ENCODE results near the gene DCLK1.

Gene DCLK1

DNA sequence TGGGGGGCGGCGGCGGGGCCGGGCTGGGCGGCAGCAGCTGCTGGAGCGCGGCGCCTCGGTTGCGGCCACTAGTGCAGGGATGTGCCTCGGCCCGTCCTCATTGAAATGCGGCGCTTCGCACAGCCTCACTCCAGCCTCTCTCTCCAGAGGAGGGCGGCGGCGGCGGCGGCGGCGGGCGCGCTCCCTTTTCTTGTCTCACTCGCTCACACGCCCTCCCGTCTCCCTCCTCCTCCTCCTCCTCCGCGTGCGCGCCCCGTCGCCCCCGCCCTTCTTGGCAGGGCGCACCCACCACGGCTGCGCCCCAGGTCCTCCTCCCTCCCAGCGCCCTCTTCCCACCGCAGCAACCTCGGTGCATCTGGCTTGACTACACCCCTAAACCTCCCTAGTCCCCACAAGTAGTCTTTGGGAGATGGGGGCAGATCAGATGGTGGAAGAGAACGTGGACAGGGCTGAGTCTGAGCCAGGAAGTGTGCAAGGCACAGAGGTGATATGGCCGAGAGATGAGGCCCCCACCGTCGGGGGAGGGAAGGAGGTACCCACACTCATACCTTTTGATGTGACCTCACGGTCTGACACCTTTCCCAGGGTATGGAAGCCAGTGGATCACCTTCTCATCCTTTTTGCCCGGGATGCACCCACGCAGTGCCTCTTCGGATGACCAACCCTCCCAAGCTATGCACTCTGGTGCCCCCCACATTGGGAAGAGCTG, at the start of gene DCLK1:
TSS of gene DCLK1 (minus strand) at position 161 of the 709 bp plus-strand sequence.
- no peak within 1 kb of the TSS for H2AFZ ChIP-seq (ENCODE audit: low read length)
- no peak within 1 kb of the TSS for H3K4me3 ChIP-seq (ENCODE audit: low read length, poor library complexity, severe bottlenecking)
- H3K4me2 ChIP-seq (ENCODE audit: low read depth, low read length, poor library complexity, severe bottlenecking), result no peak within 1 kb of the TSS
- H3F3A ChIP-seq (ENCODE audit: low read depth), result no peaks in the 10 kb centered on the region
- no peaks in the 10 kb centered on the region for H3K4me1 ChIP-seq (ENCODE audit: insufficient read depth, low read length, poor library complexity, severe bottlenecking)
- H3K9ac ChIP-seq (ENCODE audit: low read depth, low read length, poor library complexity, severe bottlenecking), result no peak within 1 kb of the TSS
- no peaks in the 10 kb centered on the region for H3K79me2 ChIP-seq (ENCODE audit: insufficient read depth, low read length)
- H3K27me3 ChIP-seq (ENCODE audit: insufficient read depth, low read length, poor library complexity, severe bottlenecking), result no peaks in the 10 kb centered on the region
- no peak for TF ChIP-seq EZH2phosphoT487 (IDR thresholded peaks at IDR 0.05; ENCODE audit: borderline replicate concordance)
- TF ChIP-seq, protein P1, sequence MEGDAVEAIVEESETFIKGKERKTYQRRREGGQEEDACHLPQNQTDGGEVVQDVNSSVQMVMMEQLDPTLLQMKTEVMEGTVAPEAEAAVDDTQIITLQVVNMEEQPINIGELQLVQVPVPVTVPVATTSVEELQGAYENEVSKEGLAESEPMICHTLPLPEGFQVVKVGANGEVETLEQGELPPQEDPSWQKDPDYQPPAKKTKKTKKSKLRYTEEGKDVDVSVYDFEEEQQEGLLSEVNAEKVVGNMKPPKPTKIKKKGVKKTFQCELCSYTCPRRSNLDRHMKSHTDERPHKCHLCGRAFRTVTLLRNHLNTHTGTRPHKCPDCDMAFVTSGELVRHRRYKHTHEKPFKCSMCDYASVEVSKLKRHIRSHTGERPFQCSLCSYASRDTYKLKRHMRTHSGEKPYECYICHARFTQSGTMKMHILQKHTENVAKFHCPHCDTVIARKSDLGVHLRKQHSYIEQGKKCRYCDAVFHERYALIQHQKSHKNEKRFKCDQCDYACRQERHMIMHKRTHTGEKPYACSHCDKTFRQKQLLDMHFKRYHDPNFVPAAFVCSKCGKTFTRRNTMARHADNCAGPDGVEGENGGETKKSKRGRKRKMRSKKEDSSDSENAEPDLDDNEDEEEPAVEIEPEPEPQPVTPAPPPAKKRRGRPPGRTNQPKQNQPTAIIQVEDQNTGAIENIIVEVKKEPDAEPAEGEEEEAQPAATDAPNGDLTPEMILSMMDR (conservative IDR thresholded peaks at IDR 0.05; ENCODE audit: low read length), result no peak
- H3K9me2 ChIP-seq (replicated peaks; ENCODE audit: low read depth, low read length), result no peaks in the 10 kb centered on the region
- H3K9me3 ChIP-seq (ENCODE audit: insufficient read depth, low read depth, low read length), result no peaks in the 10 kb centered on the region
- no peaks in the 10 kb centered on the region for H4K20me1 ChIP-seq (ENCODE audit: insufficient read depth, low read length, poor library complexity, severe bottlenecking)
- H3K36me3 ChIP-seq (ENCODE audit: insufficient read depth, low read length), result no peaks in the 10 kb centered on the region

DNA sequence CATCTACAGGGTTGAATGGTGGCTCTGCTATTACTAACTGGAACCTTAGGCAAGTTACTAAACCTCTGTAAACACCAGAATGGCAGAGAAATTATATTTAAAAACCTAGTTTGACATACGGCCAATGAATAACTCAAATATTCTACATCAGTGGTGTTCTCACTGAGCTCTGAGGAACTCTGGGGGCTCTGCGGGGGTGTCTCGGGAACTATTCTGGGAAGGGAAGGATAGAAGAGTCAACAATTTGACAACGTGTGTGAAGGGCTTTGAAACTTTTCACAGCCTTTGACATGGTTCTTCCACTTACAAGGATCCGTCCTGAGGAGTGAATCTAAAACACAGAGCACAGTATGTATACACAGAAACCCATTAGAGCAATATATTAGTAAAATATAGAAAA, 44.4 kb upstream of the DCLK1 start:
- Histone ChIP-seq H3F3A (ENCODE audit: low read depth) (no peaks in the 10 kb centered on the region), H3K4me3 (ENCODE audit: low read length, poor library complexity, severe bottlenecking) (no peak overlapping the region), H3K9ac (ENCODE audit: low read depth, low read length, poor library complexity, severe bottlenecking) (no peak overlapping the region), H3K9me3 (ENCODE audit: insufficient read depth, low read depth, low read length) (no peaks in the 10 kb centered on the region), H4K20me1 (ENCODE audit: insufficient read depth, low read length, poor library complexity, severe bottlenecking) (no peaks in the 10 kb centered on the region), H3K27me3 (ENCODE audit: insufficient read depth, low read length, poor library complexity, severe bottlenecking) (no peaks in the 10 kb centered on the region), H3K79me2 (ENCODE audit: insufficient read depth, low read length) (no peaks in the 10 kb centered on the region), H3K4me1 (ENCODE audit: insufficient read depth, low read length, poor library complexity, severe bottlenecking) (no peaks in the 10 kb centered on the region), H3K36me3 (ENCODE audit: insufficient read depth, low read length) (no peaks in the 10 kb centered on the region), H3K9me2 (replicated peaks; ENCODE audit: low read depth, low read length) (no peaks in the 10 kb centered on the region), H3K4me2 (ENCODE audit: low read depth, low read length, poor library complexity, severe bottlenecking) (no peak overlapping the region), H2AFZ (ENCODE audit: low read length) (no peak overlapping the region)
- TF ChIP-seq EZH2phosphoT487 (IDR thresholded peaks at IDR 0.05; ENCODE audit: borderline replicate concordance), result no peak
- TF ChIP-seq, protein P1 (conservative IDR thresholded peaks at IDR 0.05; ENCODE audit: low read length), result no peak

DNA sequence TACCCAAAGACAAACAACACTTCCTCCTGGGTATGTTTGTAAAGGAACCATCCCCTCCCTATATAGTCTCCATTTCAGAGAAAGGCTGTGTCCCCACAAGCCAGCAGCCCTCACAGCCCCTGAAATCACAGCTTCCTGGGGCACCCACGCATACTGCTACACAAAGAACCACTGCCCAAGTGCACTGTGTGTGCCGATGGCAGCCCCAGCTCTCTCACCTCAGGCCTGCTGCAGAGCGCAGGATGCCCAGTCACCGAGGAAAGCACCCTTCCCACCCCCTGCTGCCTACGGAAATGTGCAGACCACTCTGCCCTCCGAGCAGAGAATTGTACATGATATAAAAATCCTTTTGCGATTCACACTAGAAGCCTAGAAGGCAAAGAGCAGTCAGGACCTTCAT, 43.7 kb upstream of the DCLK1 start:
- Histone ChIP-seq H3K9ac (ENCODE audit: low read depth, low read length, poor library complexity, severe bottlenecking) (no peak overlapping the region), H2AFZ (ENCODE audit: low read length) (no peak overlapping the region), H3K9me3 (ENCODE audit: insufficient read depth, low read depth, low read length) (no peaks in the 10 kb centered on the region), H4K20me1 (ENCODE audit: insufficient read depth, low read length, poor library complexity, severe bottlenecking) (no peaks in the 10 kb centered on the region), H3K4me3 (ENCODE audit: low read length, poor library complexity, severe bottlenecking) (no peak overlapping the region), H3K27me3 (ENCODE audit: insufficient read depth, low read length, poor library complexity, severe bottlenecking) (no peaks in the 10 kb centered on the region), H3K4me1 (ENCODE audit: insufficient read depth, low read length, poor library complexity, severe bottlenecking) (no peaks in the 10 kb centered on the region), H3K9me2 (replicated peaks; ENCODE audit: low read depth, low read length) (no peaks in the 10 kb centered on the region), H3F3A (ENCODE audit: low read depth) (no peaks in the 10 kb centered on the region), H3K79me2 (ENCODE audit: insufficient read depth, low read length) (no peaks in the 10 kb centered on the region), H3K36me3 (ENCODE audit: insufficient read depth, low read length) (no peaks in the 10 kb centered on the region), H3K4me2 (ENCODE audit: low read depth, low read length, poor library complexity, severe bottlenecking) (no peak overlapping the region)
- TF ChIP-seq, protein P1 (conservative IDR thresholded peaks at IDR 0.05; ENCODE audit: low read length), result no peak
- TF ChIP-seq EZH2phosphoT487 (IDR thresholded peaks at IDR 0.05; ENCODE audit: borderline replicate concordance), result no peak

Measured in Loucy (cell line).